ENCODE data around the gene DUSP6. TPM values are rescaled to one million over a fixed set of nuclear protein-coding genes. Genes with fewer than 3 reads are reported as not detected.

DUSP6 gene
- polyA plus RNA-seq, 1 donor from 2014 or later: 44.3 TPM

GRCh38 chr12:89343127-89343526 is 9.2 kb downstream of the DUSP6 start:
- Histone ChIP-seq H4K20me1 (ENCODE audit: insufficient read depth) (no peaks in the 10 kb centered on the region), H3K27me3 (ENCODE audit: insufficient read depth, low read depth, low read length) (no peaks in the 10 kb centered on the region), H3K9me2 (ENCODE audit: insufficient read depth, low read length) (no peaks in the 10 kb centered on the region), H3K9ac (ENCODE audit: low read length) (no peak overlapping the region), H3K9me3 (ENCODE audit: low read length) (no peaks in the 10 kb centered on the region), H3F3A (ENCODE audit: insufficient read depth, low read length, poor library complexity, severe bottlenecking) (peaks cover 8% of the 10 kb centered on the region), H3K4me2 (ENCODE audit: low read length) (no peak overlapping the region), H2AFZ (ENCODE audit: low read depth, low read length) (no peak overlapping the region), H3K4me3 (ENCODE audit: low read length) (no peak overlapping the region), H3K79me2 (replicated peaks; ENCODE audit: insufficient read depth, low read length) (peaks cover 4% of the 10 kb centered on the region), H3K36me3 (ENCODE audit: insufficient read depth, low read length) (no peaks in the 10 kb centered on the region), H3K27ac (ENCODE audit: low read length) (no peak overlapping the region)
- no peak for TF ChIP-seq SMC3 (conservative IDR thresholded peaks at IDR 0.05; ENCODE audit: poor library complexity)
- TF ChIP-seq REST (IDR thresholded peaks at IDR 0.05; ENCODE audit: borderline replicate concordance): no peak
- no peak for TF ChIP-seq MXI1 (conservative IDR thresholded peaks at IDR 0.05; ENCODE audit: poor library complexity, severe bottlenecking)
- no peak for TF ChIP-seq CTCF (IDR thresholded peaks at IDR 0.05; ENCODE audit: poor library complexity, severe bottlenecking)
- TF ChIP-seq EZH2 (IDR thresholded peaks at IDR 0.05; ENCODE audit: borderline replicate concordance, insufficient read depth, low read length, poor library complexity, severe bottlenecking): no peak
- no peak for TF ChIP-seq EP300 (conservative IDR thresholded peaks at IDR 0.05; ENCODE audit: poor library complexity, severe bottlenecking)
- TF ChIP-seq TAF1 (IDR thresholded peaks at IDR 0.05; ENCODE audit: low read depth): no peak
- TF ChIP-seq POLR2AphosphoS5 (IDR thresholded peaks at IDR 0.05): no peak
- no peak for TF ChIP-seq RAD21 (conservative IDR thresholded peaks at IDR 0.05)

- H3F3A ChIP-seq (ENCODE audit: insufficient read depth, low read length, poor library complexity, severe bottlenecking): no peaks in the 10 kb centered on the region
- no peaks in the 10 kb centered on the region for H3K79me2 ChIP-seq (replicated peaks; ENCODE audit: insufficient read depth, low read length)
- H3K4me2 ChIP-seq (ENCODE audit: low read length): no peak overlapping the region
- H3K9me2 ChIP-seq (ENCODE audit: insufficient read depth, low read length): no peaks in the 10 kb centered on the region
- no peak overlapping the region for H3K9ac ChIP-seq (ENCODE audit: low read length)
- H2AFZ ChIP-seq (ENCODE audit: low read depth, low read length): no peak overlapping the region
- no peaks in the 10 kb centered on the region for H4K20me1 ChIP-seq (ENCODE audit: insufficient read depth)
- no peak overlapping the region for H3K27ac ChIP-seq (ENCODE audit: low read length)
- H3K27me3 ChIP-seq (ENCODE audit: insufficient read depth, low read depth, low read length): no peaks in the 10 kb centered on the region
- H3K9me3 ChIP-seq (ENCODE audit: low read length): no peaks in the 10 kb centered on the region
- H3K36me3 ChIP-seq (ENCODE audit: insufficient read depth, low read length): no peaks in the 10 kb centered on the region
- H3K4me3 ChIP-seq (ENCODE audit: low read length): no peak overlapping the region
- no peak for TF ChIP-seq RAD21 (conservative IDR thresholded peaks at IDR 0.05)
- no peak for TF ChIP-seq REST (IDR thresholded peaks at IDR 0.05; ENCODE audit: borderline replicate concordance)
- TF ChIP-seq EZH2 (IDR thresholded peaks at IDR 0.05; ENCODE audit: borderline replicate concordance, insufficient read depth, low read length, poor library complexity, severe bottlenecking): no peak
- TF ChIP-seq TAF1 (IDR thresholded peaks at IDR 0.05; ENCODE audit: low read depth): no peak
- no peak for TF ChIP-seq POLR2AphosphoS5 (IDR thresholded peaks at IDR 0.05)
- TF ChIP-seq MXI1 (conservative IDR thresholded peaks at IDR 0.05; ENCODE audit: poor library complexity, severe bottlenecking): no peak
Observed at GRCh38 chr12:89340861-89341260, 11.4 kb downstream of the DUSP6 start.

All from neural cell (in vitro differentiated cells).